Epidermal melanocyte (primary cell): Measurements from ENCODE around the gene BICDL1.

Source experiments
- DNase-seq: peaks from one replicate; pipeline ENCODE4 v3.0.0; 2011; ENCODE audit warnings: low spot score; ENCODE audit not compliant: insufficient read length

BICDL1 gene

GRCh38 chr12:120121343-120121742, 132.3 kb downstream of the BICDL1 start:
- no peak for DNase-seq

- DNase-seq = no peak
Measured at GRCh38 chr12:120121766-120122293, 132.8 kb downstream of the BICDL1 start.

GRCh38 chr12:120125029-120125428, 136.0 kb downstream of the BICDL1 start:
- DNase-seq = no peak

GRCh38 chr12:120125792-120126634, 137.0 kb downstream of the BICDL1 start:
- DNase-seq = no peak

- DNase-seq = no peak
Measured at GRCh38 chr12:120126635-120127005, 137.6 kb downstream of the BICDL1 start.

GRCh38 chr12:120130011-120130410, 141.0 kb downstream of the BICDL1 start:
- DNase-seq = no peak

GRCh38 chr12:120131116-120131515, 142.1 kb downstream of the BICDL1 start:
- DNase-seq = no peak

GRCh38 chr12:120132054-120132836, 143.2 kb downstream of the BICDL1 start:
- no peak for DNase-seq

- no peak for DNase-seq
Measured at GRCh38 chr12:120132863-120133385, 143.9 kb downstream of the BICDL1 start.

- no peak for DNase-seq
Measured at GRCh38 chr12:120134307-120134980, 145.4 kb downstream of the BICDL1 start.

- no peak for DNase-seq
Measured at GRCh38 chr12:120136093-120136770, 147.2 kb downstream of the BICDL1 start.

GRCh38 chr12:120137833-120138232, 148.8 kb downstream of the BICDL1 start:
- DNase-seq = no peak

- no peak for DNase-seq
Measured at GRCh38 chr12:120138366-120138765, 149.3 kb downstream of the BICDL1 start.

- no peak for DNase-seq
Measured at GRCh38 chr12:120139958-120140357, 150.9 kb downstream of the BICDL1 start.

- DNase-seq = no peak
Measured at GRCh38 chr12:120140603-120141002, 151.6 kb downstream of the BICDL1 start.

- no peak for DNase-seq
Measured at GRCh38 chr12:120141336-120141735, 152.3 kb downstream of the BICDL1 start.

- DNase-seq = no peak
Measured at GRCh38 chr12:120142231-120142877, 153.3 kb downstream of the BICDL1 start.
